H1 (cell line): ENCODE results near the gene PLEKHA1. TPM values are rescaled to one million over a fixed set of nuclear protein-coding genes. Genes with fewer than 3 reads are reported as not detected.

Experiments used
- CTCF ChIA-PET: fragments of 300-600 bp; sonication (Branson Sonifier 250); formaldehyde crosslinking; loops from one replicate; lab custom pipeline; 2021; ENCODE audit not compliant: partially characterized antibody; lab: Charles Lee
- POLR2A ChIA-PET: fragments of 300-600 bp; sonication (Branson Sonifier 250); formaldehyde crosslinking; loops from one replicate; lab custom pipeline; 2021; ENCODE audit warnings: inconsistent platforms; ENCODE audit not compliant: partially characterized antibody; lab: Charles Lee
- DNase-seq, 2 experiments: peaks; one replicate each; pipeline versions ENCODE4 v3.0.0 to v3.0.0-alpha.2; 2010 to 2022; ENCODE audit warnings: low spot score in 2 of 2, low read depth in 1 of 2, mixed read lengths in 1 of 2
- FAIRE-seq: peaks from 2 replicates; lab custom pipeline; 2011; peaks lifted over from hg19 to GRCh38; lab: Jason Lieb, UNC
- H2AFZ ChIP-seq: 2 replicates; pipeline ENCODE4 v1.8.1; 2012; ENCODE audit warnings: low read length, inconsistent platforms
- H2AK5ac ChIP-seq: 2 replicates; pipeline ENCODE4 v1.6.1; 2013; ENCODE audit warnings: low read depth, low read length
- H2BK120ac ChIP-seq: replicated peaks from 2 replicates; pipeline ENCODE3; 2013; ENCODE audit warnings: low read depth, low read length, inconsistent platforms
- H2BK12ac ChIP-seq: 2 replicates; pipeline ENCODE4 v1.6.1; 2013; ENCODE audit warnings: low read depth, low read length
- H2BK15ac ChIP-seq: 2 replicates; pipeline ENCODE4 v1.6.1; 2013; ENCODE audit warnings: low read length
- H2BK20ac ChIP-seq: 2 replicates; pipeline ENCODE4 v1.6.1; 2013; ENCODE audit warnings: low read length
- H2BK5ac ChIP-seq: 2 replicates; pipeline ENCODE4 v1.6.1; 2013; ENCODE audit warnings: low read depth, low read length
- H3K14ac ChIP-seq: 2 replicates; pipeline ENCODE4 v1.6.1; 2013; ENCODE audit warnings: inconsistent platforms; ENCODE audit not compliant: insufficient read length
- H3K18ac ChIP-seq: 2 replicates; pipeline ENCODE4 v1.6.1; 2013; ENCODE audit warnings: low read length; ENCODE audit errors: extremely low read depth
- H3K23ac ChIP-seq: 2 replicates; pipeline ENCODE4 v1.6.1; 2013; ENCODE audit warnings: inconsistent platforms; ENCODE audit not compliant: insufficient read length
- H3K23me2 ChIP-seq: 2 replicates; pipeline ENCODE4 v1.6.1; 2013; ENCODE audit warnings: low read depth, low read length
- H3K27ac ChIP-seq: 2 replicates; pipeline ENCODE4 v1.6.1; 2011; ENCODE audit warnings: low read depth, low read length, inconsistent platforms
- H3K27me3 ChIP-seq, 4 experiments: replicated peaks in 1 of 4; 1 replicate in 1 of 4; 2 replicates in 3 of 4; pipeline versions ENCODE4 v1.6.1 to v1.8.1; 2011 to 2013; ENCODE audit warnings: low read length in 3 of 4, mild to moderate bottlenecking in 3 of 4, inconsistent platforms in 2 of 4, mixed read lengths in 2 of 4, moderate library complexity in 1 of 4; ENCODE audit not compliant: control insufficient read depth in 3 of 4, insufficient read depth in 3 of 4; ENCODE audit errors: extremely low read depth in 1 of 4
- H3K36me3 ChIP-seq, 4 experiments: 2 replicates each; pipeline versions ENCODE4 v1.6.1 to v1.8.1; 2011 to 2013; ENCODE audit warnings: mild to moderate bottlenecking in 4 of 4, low read length in 3 of 4, moderate library complexity in 2 of 4, control low read depth in 1 of 4, inconsistent platforms in 1 of 4; ENCODE audit not compliant: insufficient read depth in 4 of 4, control insufficient read depth in 2 of 4
- H3K4ac ChIP-seq: replicated peaks from 2 replicates; pipeline ENCODE3; 2013; ENCODE audit warnings: low read length, low read depth, mixed read lengths, inconsistent platforms; ENCODE audit not compliant: insufficient read length
- H3K4me1 ChIP-seq, 4 experiments: replicated peaks in 1 of 4; 1 replicate in 1 of 4; 2 replicates in 3 of 4; pipeline versions ENCODE4 v1.6.1 to v1.8.1; 2011 to 2013; ENCODE audit warnings: low read length in 3 of 4, inconsistent platforms in 2 of 4, mixed read lengths in 1 of 4; ENCODE audit not compliant: insufficient read depth in 4 of 4, control insufficient read depth in 3 of 4
- H3K4me2 ChIP-seq, 2 experiments: 2 replicates each; pipeline versions ENCODE4 v1.6.1 to v1.8.1; 2011 to 2013; ENCODE audit warnings: low read depth in 2 of 2, low read length in 2 of 2, control low read depth in 1 of 2, inconsistent platforms in 1 of 2, mild to moderate bottlenecking in 1 of 2; ENCODE audit not compliant: insufficient read depth in 1 of 2
- H3K4me3 ChIP-seq, 4 experiments: fragments of 200-600, 300-600 bp in 1 of 4; sonication (generic), shearing (Covaris generic), sonication (Bioruptor Twin) in 1 of 4; 2 replicates each; pipeline versions ENCODE4 v1.5.1 to v1.8.1; 2011 to 2016; ENCODE audit warnings: low read length in 4 of 4, low read depth in 3 of 4, control low read depth in 2 of 4, inconsistent platforms in 2 of 4, mild to moderate bottlenecking in 2 of 4, mixed read lengths in 1 of 4, moderate library complexity in 1 of 4; ENCODE audit not compliant: insufficient read depth in 2 of 4; ENCODE audit errors: extremely low read depth in 1 of 4
- H3K56ac ChIP-seq: replicated peaks from 2 replicates; pipeline ENCODE3; 2013; ENCODE audit warnings: low read depth, mild to moderate bottlenecking, mixed read lengths, low read length, inconsistent platforms; ENCODE audit not compliant: insufficient read length
- H3K79me1 ChIP-seq: 2 replicates; pipeline ENCODE4 v1.6.1; 2013; ENCODE audit warnings: low read depth, low read length, control low read depth
- H3K79me2 ChIP-seq, 2 experiments: 2 replicates each; pipeline versions ENCODE4 v1.6.1 to v1.8.1; 2012 to 2013; ENCODE audit warnings: low read length in 2 of 2, mild to moderate bottlenecking in 2 of 2, inconsistent platforms in 1 of 2; ENCODE audit not compliant: insufficient read depth in 2 of 2, control insufficient read depth in 1 of 2
- H3K9ac ChIP-seq, 4 experiments: replicated peaks in 1 of 4; 1 replicate in 1 of 4; 2 replicates in 3 of 4; pipeline versions ENCODE4 v1.6.1 to v1.8.1; 2011 to 2013; ENCODE audit warnings: low read depth in 3 of 4, low read length in 3 of 4, control low read depth in 2 of 4, mild to moderate bottlenecking in 2 of 4, moderate library complexity in 2 of 4, inconsistent platforms in 1 of 4; ENCODE audit errors: extremely low read depth in 1 of 4
- H3K9me3 ChIP-seq, 2 experiments: 2 replicates each; pipeline versions ENCODE4 v1.6.1 to v1.8.1; 2012 to 2013; ENCODE audit warnings: mild to moderate bottlenecking in 2 of 2, moderate library complexity in 2 of 2, control low read depth in 1 of 2, inconsistent platforms in 1 of 2, low read depth in 1 of 2, low read length in 1 of 2, mixed read lengths in 1 of 2; ENCODE audit not compliant: insufficient read depth in 2 of 2
- H4K20me1 ChIP-seq, 2 experiments: replicated peaks in 1 of 2; 2 replicates each; pipeline versions ENCODE3 to v1.8.1; 2011 to 2013; ENCODE audit warnings: inconsistent platforms in 2 of 2, low read length in 2 of 2, mild to moderate bottlenecking in 1 of 2; ENCODE audit not compliant: insufficient read depth in 2 of 2, control insufficient read depth in 1 of 2
- H4K5ac ChIP-seq: 2 replicates; pipeline ENCODE4 v1.6.1; 2013; ENCODE audit warnings: low read length, low read depth, mixed read lengths, inconsistent platforms; ENCODE audit not compliant: insufficient read length
- H4K8ac ChIP-seq: 2 replicates; pipeline ENCODE4 v1.8.0; 2013; ENCODE audit warnings: mild to moderate bottlenecking, moderate library complexity, low read length, inconsistent platforms; ENCODE audit not compliant: insufficient read depth; ENCODE audit errors: extremely low read depth
- H4K91ac ChIP-seq: replicated peaks from 2 replicates; pipeline ENCODE3; 2013; ENCODE audit warnings: low read length, mixed read lengths, inconsistent platforms; ENCODE audit not compliant: insufficient read length
- CBX8 ChIP-seq: fragments of 300-800, 300-1000 bp; sonication (generic); IDR thresholded peaks from 2 replicates; pipeline ENCODE4 v1.7.1; 2016; ENCODE audit warnings: low read depth, low read length, borderline replicate concordance
- HDAC6 ChIP-seq: IDR thresholded peaks from one replicate; pipeline ENCODE4 v1.7.1; 2012; ENCODE audit warnings: low read depth, mild to moderate bottlenecking, inconsistent platforms, low read length, moderate library complexity
- SAP30 ChIP-seq: fragments of 300-600 bp; sonication (generic); IDR thresholded peaks from 2 replicates; pipeline ENCODE4 v1.7.1; 2012; ENCODE audit warnings: low read length, moderate library complexity, mild to moderate bottlenecking, inconsistent platforms; ENCODE audit not compliant: insufficient read depth, insufficient replicate concordance
- SP1 ChIP-seq: IDR thresholded peaks from 2 replicates; pipeline ENCODE4 v1.6.1; 2011; ENCODE audit warnings: low read depth, low read length
- WGBS, 2 experiments: shearing (Covaris generic) in 1 of 2; methylation state at CpG; one replicate each; pipeline versions ENCODE4 v1.1.6 to v1.1.7; 2013 to 2015; ENCODE audit warnings: low lambda C conversion rate in 2 of 2, mixed read lengths in 2 of 2, inconsistent platforms in 1 of 2, low coverage in 1 of 2, missing lambda C conversion rate in 1 of 2; ENCODE audit not compliant: insufficient replicate concordance in 2 of 2, insufficient coverage in 1 of 2, insufficient read length in 1 of 2; ENCODE audit errors: extremely low coverage in 1 of 2, missing lambda C conversion rate in 1 of 2; 5-methylcytosine and 5-hydroxymethylcytosine counted together
- long read RNA-seq, 2 experiments: library from RNA in 1 of 2; library from capped mRNA in 1 of 2; stranded (forward); transcript quantifications; one replicate each; pipeline ENCODE4 v2.0.0, GENCODE V29; 2021; ENCODE audit warnings: inconsistent platforms in 1 of 2
- polyA minus RNA-seq, 3 experiments: library from RNA; depleted of rRNA, polyadenylated mRNA; stranded (reverse); fragments of >200 nt; gene quantifications; 1 replicate in 2 of 3; 2 replicates in 1 of 3; pipeline ENCODE4 v1.2.3, GENCODE V29; 2011
- polyA plus RNA-seq, 7 experiments: library from polyadenylated mRNA; depleted of rRNA in 3 of 7; stranded (reverse) in 5 of 7; unstranded in 2 of 7; fragments of >200 nt in 5 of 7; fragments of 200-250 nt in 2 of 7; gene quantifications; 1 replicate in 5 of 7; 2 replicates in 1 of 7; 4 replicates in 1 of 7; pipeline versions ENCODE4 v1.2.1 to v1.2.3, GENCODE V29; 2011 to 2013; ENCODE audit warnings: missing spikeins in 2 of 7, mixed read lengths in 2 of 7
- total RNA-seq: library from RNA; stranded (reverse); fragmentation: NEBNext Ultra II Directional; extraction: Animal tissue kit (Norgen Biotek cat#: 25700); gene quantifications from 2 replicates; pipeline ENCODE4 v1.2.1, GENCODE V29; 2021
- TF ChIP-seq, protein P1 (sequence below), 3 experiments: IDR thresholded peaks; 1 replicate in 2 of 3; 2 replicates in 1 of 3; pipeline versions ENCODE4 v1.5.1 to v1.6.1; 2011; ENCODE audit warnings: low read length in 3 of 3, mild to moderate bottlenecking in 3 of 3, inconsistent platforms in 2 of 3, low read depth in 1 of 3, moderate library complexity in 1 of 3; ENCODE audit not compliant: insufficient read depth in 1 of 3; ENCODE audit errors: control extremely low read depth in 1 of 3

PLEKHA1 gene
- 35.7 and 39.7 TPM in 2 replicates for total RNA-seq
- 14.0 and 15.6 TPM in 2 replicates for polyA plus RNA-seq (2011; rRNA removed)
- polyA plus RNA-seq (2011; cell fraction: cytosol; rRNA removed): 24.9 TPM
- 15.6 TPM for polyA plus RNA-seq (2011; cell fraction: nucleus; rRNA removed)
- 17.3 to 25.7 TPM (median 20.8 TPM) in 4 replicates for polyA plus RNA-seq (2012, experiment 1 of 2)
- 1.4 TPM for polyA plus RNA-seq (2012, experiment 2 of 2)
- polyA plus RNA-seq (2013, experiment 1 of 2): 19.0 TPM
- polyA plus RNA-seq (2013, experiment 2 of 2): 18.0 TPM
- 25.4 and 53.1 TPM in 2 replicates for polyA minus RNA-seq (2011; rRNA and poly(A)+ RNA removed)
- 16.0 TPM for polyA minus RNA-seq (2011; cell fraction: cytosol; rRNA and poly(A)+ RNA removed)
- 28.9 TPM for polyA minus RNA-seq (2011; cell fraction: nucleus; rRNA and poly(A)+ RNA removed)
- long read RNA-seq, experiment 1, partial matches to known transcripts: 16 of 23 reads
- long read RNA-seq, experiment 1, other reads (novel, unspliced or antisense): 7 of 23 reads
- long read RNA-seq, experiment 2, full-length matches to known transcripts: 1 of 2 reads
- long read RNA-seq, experiment 2, partial matches to known transcripts: 0 of 2 reads
- long read RNA-seq, experiment 2, other reads (novel, unspliced or antisense): 1 of 2 reads

- Histone ChIP-seq H4K8ac (no peak within 1 kb of the TSS), H3K9ac (peak within 1 kb of the TSS; percentile 54 to 86 (median 60)), H4K91ac (no peak within 1 kb of the TSS), H3K4me2 (peak within 1 kb of the TSS; percentile 81 to 86), H2AK5ac (no peak within 1 kb of the TSS), H3K4ac (peak within 1 kb of the TSS; percentile 53), H3K9me3 (no peaks in the 10 kb centered on the region), H3K4me1 (peaks cover 0 to 3% (median 0%) of the 10 kb centered on the region in 4 experiments; a peak in 2 of 7 replicates), H2BK12ac (no peak within 1 kb of the TSS), H2BK20ac (no peak within 1 kb of the TSS), H2AFZ (peak within 1 kb of the TSS; percentile 83), H2BK15ac (no peak within 1 kb of the TSS), H3K23me2 (peaks cover 5% of the 10 kb centered on the region), H3K4me3 (peak within 1 kb of the TSS; percentile 64 to 78 (median 72)), H4K20me1 (no peaks in the 10 kb centered on the region), H3K18ac (peak within 1 kb of the TSS; percentile 14; the same call in 1 of the 2 replicates), H3K23ac (no peak within 1 kb of the TSS), H3K79me1 (0 out of 2 replicates have a peak, but pooled peaks cover 5% of the 10 kb centered on the region), H3K36me3 (no peaks in the 10 kb centered on the region; a peak in 2 of 8 replicates), H3K14ac (no peak within 1 kb of the TSS), H4K5ac (peak within 1 kb of the TSS; percentile 41), H3K27ac (peak within 1 kb of the TSS; percentile 63; the same call in 1 of the 2 replicates), H3K79me2 (peaks cover 5 to 38% of the 10 kb centered on the region in 2 experiments; a peak in 3 of 4 replicates), H3K27me3 (peaks cover 0 to 11% (median 5%) of the 10 kb centered on the region in 4 experiments; a peak in 3 of 7 replicates), H3K56ac (peak within 1 kb of the TSS; percentile 21), H2BK5ac (0 out of 2 replicates have a peak within 1 kb of the TSS, but pooled peaks have one; percentile 21), H2BK120ac (no peak within 1 kb of the TSS)
- FAIRE-seq: no peak
- WGBS, 2 experiments: 2% methylated on average over 59 of the region's 71 CpGs; no CpG with 5 or more reads in 1 of the 2 experiments
- DNase-seq: peak; percentile 62 to 91
- ChIA-PET POLR2A (interaction anchor here (0.6 to 1.7 kb wide), 7 partner anchors 9 to 502 kb away, joined by 3 to 5 read pairs (median 3); no protein-coding TSS in a partner anchor), CTCF (interaction anchor here (0.8 to 1.6 kb wide), 3 partner anchors 32 to 75 kb away, joined by 3 to 11 read pairs (median 5); no protein-coding TSS in a partner anchor)
- TF ChIP-seq HDAC6 (no peak), CBX8 (no peak), SP1 (no peak), SAP30 (no peak)
- TF ChIP-seq, protein P1, sequence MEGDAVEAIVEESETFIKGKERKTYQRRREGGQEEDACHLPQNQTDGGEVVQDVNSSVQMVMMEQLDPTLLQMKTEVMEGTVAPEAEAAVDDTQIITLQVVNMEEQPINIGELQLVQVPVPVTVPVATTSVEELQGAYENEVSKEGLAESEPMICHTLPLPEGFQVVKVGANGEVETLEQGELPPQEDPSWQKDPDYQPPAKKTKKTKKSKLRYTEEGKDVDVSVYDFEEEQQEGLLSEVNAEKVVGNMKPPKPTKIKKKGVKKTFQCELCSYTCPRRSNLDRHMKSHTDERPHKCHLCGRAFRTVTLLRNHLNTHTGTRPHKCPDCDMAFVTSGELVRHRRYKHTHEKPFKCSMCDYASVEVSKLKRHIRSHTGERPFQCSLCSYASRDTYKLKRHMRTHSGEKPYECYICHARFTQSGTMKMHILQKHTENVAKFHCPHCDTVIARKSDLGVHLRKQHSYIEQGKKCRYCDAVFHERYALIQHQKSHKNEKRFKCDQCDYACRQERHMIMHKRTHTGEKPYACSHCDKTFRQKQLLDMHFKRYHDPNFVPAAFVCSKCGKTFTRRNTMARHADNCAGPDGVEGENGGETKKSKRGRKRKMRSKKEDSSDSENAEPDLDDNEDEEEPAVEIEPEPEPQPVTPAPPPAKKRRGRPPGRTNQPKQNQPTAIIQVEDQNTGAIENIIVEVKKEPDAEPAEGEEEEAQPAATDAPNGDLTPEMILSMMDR (IDR thresholded peaks at IDR 0.05; ENCODE audit: control extremely low read depth in 1 of 3, insufficient read depth in 1 of 3, low read depth in 1 of 3, low read length in 3 of 3): peak in 1 of 3 experiments; percentile 8; a peak in 1 of 4 replicates
These were observed at the start of gene PLEKHA1 for GRCh38 chr10:122374237-122374858. TSS of gene PLEKHA1 (plus strand) at chr10:122374708. CDS start at chr10:122393201, 18,493 bp downstream.
